Gastrocnemius medialis (tissue), 4 donors: ENCODE data around the gene HYAL1. TPM values are rescaled to one million over a fixed set of nuclear protein-coding genes. Genes with fewer than 3 reads are reported as not detected.

Experiments
- ATAC-seq, 2 donors: fragments of 150-250 bp; one replicate each; pipeline ENCODE4 v1.9.1; 2016
- DNase-seq, 2 donors: peaks; one replicate each; pipeline ENCODE4 v3.0.0-alpha.2; 2019
- H3K27ac ChIP-seq, 4 donors: fragments of 200-600 bp; sonication (generic); 1 replicate in 1 of 4; 2 replicates in 3 of 4; pipeline ENCODE4 v1.5.1; 2016 to 2018; ENCODE audit warnings: mild to moderate bottlenecking in 2 of 4, moderate library complexity in 1 of 4
- H3K27me3 ChIP-seq, 3 donors: fragments of 200-600 bp; sonication (generic) in 2 of 3; 1 replicate in 1 of 3; 2 replicates in 2 of 3; pipeline versions ENCODE4 v1.5.1 to v1.6.0; 2016 to 2019; ENCODE audit warnings: mild to moderate bottlenecking in 1 of 3, moderate library complexity in 1 of 3
- H3K36me3 ChIP-seq, 2 donors: fragments of 200-600 bp; sonication (generic) in 1 of 2; one replicate each; pipeline ENCODE4 v1.5.1; 2017 to 2018
- H3K4me1 ChIP-seq, 2 donors: fragments of 200-600 bp; sonication (generic) in 1 of 2; one replicate each; pipeline ENCODE4 v1.5.1; 2016 to 2017; ENCODE audit warnings: mild to moderate bottlenecking in 2 of 2
- H3K4me3 ChIP-seq, 4 donors: fragments of 200-600 bp; sonication (generic) in 3 of 4; 1 replicate in 1 of 4; 2 replicates in 3 of 4; pipeline ENCODE4 v1.5.1; 2016 to 2019; ENCODE audit warnings: mild to moderate bottlenecking in 2 of 4
- H3K9me3 ChIP-seq, 3 donors: fragments of 200-600 bp; sonication (generic) in 2 of 3; 1 replicate in 1 of 3; 2 replicates in 2 of 3; pipeline ENCODE4 v1.5.1; 2016 to 2019
- POLR2A ChIP-seq, 2 donors: fragments of 450-650 bp; IDR thresholded peaks; one replicate each; pipeline ENCODE4 v1.6.1; 2017; ENCODE audit warnings: antibody characterized with exemption in 2 of 2, mild to moderate bottlenecking in 2 of 2, moderate library complexity in 2 of 2
- in situ Hi-C, 4 donors: fragments of 200-750 bp; cut with MboI; loops; one replicate each; pipeline versions ENCODE4 v1.15.0 to v1.8.0; 2017; ENCODE audit warnings: low sequenced_read_pairs in 4 of 4
- intact Hi-C: fragments of 100-400 bp; cut with DNase I; formaldehyde crosslinking; loops from one replicate; pipeline ENCODE4 v1.15.1; 2023; ENCODE audit warnings: low total_unique reads
- total RNA-seq, 4 donors: library from RNA; depleted of rRNA; stranded (reverse); fragments of >200 nt; gene quantifications; one replicate each; pipeline versions ENCODE4 v1.1.0 to v1.2.3, GENCODE V29; 2016
- TF ChIP-seq, protein P1 (sequence below), 5 experiments: fragments of 450-650 bp in 3 of 5; fragments of 200-600 bp in 2 of 5; sonication (generic) in 2 of 5; IDR thresholded peaks in 4 of 5; conservative IDR thresholded peaks in 1 of 5; 1 replicate in 4 of 5; 2 replicates in 1 of 5; pipeline ENCODE4 v1.5.1; 2016 to 2019; ENCODE audit warnings: antibody characterized with exemption in 5 of 5, mild to moderate bottlenecking in 3 of 5, moderate library complexity in 3 of 5

Gene HYAL1
- total RNA-seq, 4 donors from 2014 or later = 3.6 to 14.6 (median 9.1) TPM

DNA sequence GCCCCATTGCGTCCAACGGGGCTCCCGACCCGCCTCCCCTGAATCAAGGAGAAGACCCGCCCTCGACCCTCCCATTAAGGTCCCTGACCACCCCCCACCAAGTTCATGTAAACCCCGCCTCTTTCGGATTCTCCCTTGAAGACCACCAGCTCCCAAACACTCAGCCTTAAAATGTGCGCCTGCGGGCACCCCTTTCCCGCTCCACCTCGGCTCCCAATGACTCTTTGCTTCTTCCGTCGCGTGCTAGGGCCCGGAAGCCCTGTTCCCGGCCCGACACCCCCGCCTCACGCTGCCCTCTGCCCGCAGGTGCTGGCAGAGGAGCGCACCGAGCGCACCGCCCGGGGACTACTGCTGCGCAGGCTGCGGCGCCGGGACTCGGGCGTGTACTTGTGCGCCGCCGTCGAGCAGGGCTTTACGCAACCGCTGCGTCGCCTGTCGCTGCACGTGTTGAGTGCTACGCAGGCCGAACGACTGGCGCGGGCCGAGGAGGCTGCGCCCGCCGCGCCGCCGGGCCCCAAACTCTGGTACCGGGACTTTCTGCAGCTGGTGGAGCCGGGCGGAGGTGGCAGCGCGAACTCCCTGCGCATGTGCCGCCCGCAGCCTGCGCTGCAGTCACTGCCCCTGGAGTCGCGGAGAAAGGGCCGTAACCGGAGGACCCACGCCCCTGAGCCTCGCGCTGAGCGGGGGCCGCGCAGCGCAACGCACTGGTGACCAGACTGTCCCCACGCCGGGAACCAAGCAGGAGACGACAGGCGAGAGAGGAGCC lies 27.2 kb downstream of the HYAL1 start:
- peaks cover 20 to 35% of the 10 kb centered on the region in 2 donors for H3K4me1 ChIP-seq

DNA sequence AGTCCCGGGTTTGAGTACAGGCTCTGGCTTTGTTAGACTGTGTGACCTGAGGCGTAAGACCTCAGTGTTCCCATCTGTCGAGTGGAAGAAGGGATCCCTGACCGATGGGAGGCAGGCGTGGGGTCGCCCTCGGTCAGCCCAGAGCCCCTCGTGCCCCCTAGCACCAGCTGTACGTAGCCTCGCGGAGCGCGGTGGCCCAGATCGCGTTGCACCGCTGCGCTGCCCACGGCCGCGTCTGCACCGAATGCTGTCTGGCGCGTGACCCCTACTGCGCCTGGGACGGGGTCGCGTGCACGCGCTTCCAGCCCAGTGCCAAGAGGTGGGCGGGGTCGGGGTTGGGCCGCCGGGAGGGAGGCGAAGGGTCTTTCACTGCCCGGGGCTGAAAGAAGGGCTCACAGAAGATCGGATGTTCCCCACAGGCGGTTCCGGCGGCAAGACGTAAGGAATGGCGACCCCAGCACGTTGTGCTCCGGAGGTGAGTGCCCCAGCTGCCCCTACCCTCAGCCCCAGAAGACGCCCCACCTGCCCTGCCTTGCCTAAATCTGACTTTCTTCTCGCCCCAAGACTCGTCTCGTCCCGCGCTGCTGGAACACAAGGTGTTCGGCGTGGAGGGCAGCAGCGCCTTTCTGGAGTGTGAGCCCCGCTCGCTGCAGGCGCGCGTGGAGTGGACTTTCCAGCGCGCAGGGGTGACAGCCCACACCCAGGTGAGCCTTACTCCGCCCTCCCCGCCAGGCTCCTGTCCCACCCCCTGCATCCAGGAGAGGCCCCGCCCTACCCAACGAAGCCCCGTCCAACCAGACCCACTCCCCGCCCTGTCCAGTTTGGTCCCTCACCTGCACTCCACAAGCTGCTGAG lies 28.0 kb downstream of the HYAL1 start:
- intact Hi-C loops = no loop called here
- in situ Hi-C loops = loop anchor here in 1 of 4 donors (10.0 to 25.0 kb wide), 2 partner anchors 51 to 338 kb away; partner anchors contain the start of genes MON1A and RBM6
- Histone ChIP-seq H3K27me3 (no peaks in the 10 kb centered on the region), H3K4me3 (no peak overlapping the region), H3K9me3 (no peaks in the 10 kb centered on the region), H3K27ac (no peak overlapping the region), H3K36me3 (no peaks in the 10 kb centered on the region), H3K4me1 (peaks cover 20 to 38% of the 10 kb centered on the region in 2 donors)
- TF ChIP-seq, protein P1, sequence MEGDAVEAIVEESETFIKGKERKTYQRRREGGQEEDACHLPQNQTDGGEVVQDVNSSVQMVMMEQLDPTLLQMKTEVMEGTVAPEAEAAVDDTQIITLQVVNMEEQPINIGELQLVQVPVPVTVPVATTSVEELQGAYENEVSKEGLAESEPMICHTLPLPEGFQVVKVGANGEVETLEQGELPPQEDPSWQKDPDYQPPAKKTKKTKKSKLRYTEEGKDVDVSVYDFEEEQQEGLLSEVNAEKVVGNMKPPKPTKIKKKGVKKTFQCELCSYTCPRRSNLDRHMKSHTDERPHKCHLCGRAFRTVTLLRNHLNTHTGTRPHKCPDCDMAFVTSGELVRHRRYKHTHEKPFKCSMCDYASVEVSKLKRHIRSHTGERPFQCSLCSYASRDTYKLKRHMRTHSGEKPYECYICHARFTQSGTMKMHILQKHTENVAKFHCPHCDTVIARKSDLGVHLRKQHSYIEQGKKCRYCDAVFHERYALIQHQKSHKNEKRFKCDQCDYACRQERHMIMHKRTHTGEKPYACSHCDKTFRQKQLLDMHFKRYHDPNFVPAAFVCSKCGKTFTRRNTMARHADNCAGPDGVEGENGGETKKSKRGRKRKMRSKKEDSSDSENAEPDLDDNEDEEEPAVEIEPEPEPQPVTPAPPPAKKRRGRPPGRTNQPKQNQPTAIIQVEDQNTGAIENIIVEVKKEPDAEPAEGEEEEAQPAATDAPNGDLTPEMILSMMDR (IDR thresholded peaks at IDR 0.05 in 4 of 5, conservative IDR thresholded peaks at IDR 0.05 in 1 of 5) = no peak
- no peak for TF ChIP-seq POLR2A (IDR thresholded peaks at IDR 0.05)
- ATAC-seq (no peak), DNase-seq (no peak)

More for the DNA sequence above, 27.2 kb downstream of the HYAL1 start:
- Histone ChIP-seq H3K27me3 (no peaks in the 10 kb centered on the region), H3K4me3 (no peak overlapping the region), H3K27ac (no peak overlapping the region), H3K36me3 (no peaks in the 10 kb centered on the region), H3K9me3 (no peaks in the 10 kb centered on the region)
- intact Hi-C loops = no loop called here
- no peak for DNase-seq
- TF ChIP-seq, protein P1 (IDR thresholded peaks at IDR 0.05 in 4 of 5, conservative IDR thresholded peaks at IDR 0.05 in 1 of 5) = no peak
- no peak for TF ChIP-seq POLR2A (IDR thresholded peaks at IDR 0.05)
- in situ Hi-C loops = loop anchor here in 1 of 4 donors (10.0 to 25.0 kb wide), 2 partner anchors 51 to 339 kb away; partner anchors contain the start of genes MON1A and RBM6
- no peak for ATAC-seq

DNA sequence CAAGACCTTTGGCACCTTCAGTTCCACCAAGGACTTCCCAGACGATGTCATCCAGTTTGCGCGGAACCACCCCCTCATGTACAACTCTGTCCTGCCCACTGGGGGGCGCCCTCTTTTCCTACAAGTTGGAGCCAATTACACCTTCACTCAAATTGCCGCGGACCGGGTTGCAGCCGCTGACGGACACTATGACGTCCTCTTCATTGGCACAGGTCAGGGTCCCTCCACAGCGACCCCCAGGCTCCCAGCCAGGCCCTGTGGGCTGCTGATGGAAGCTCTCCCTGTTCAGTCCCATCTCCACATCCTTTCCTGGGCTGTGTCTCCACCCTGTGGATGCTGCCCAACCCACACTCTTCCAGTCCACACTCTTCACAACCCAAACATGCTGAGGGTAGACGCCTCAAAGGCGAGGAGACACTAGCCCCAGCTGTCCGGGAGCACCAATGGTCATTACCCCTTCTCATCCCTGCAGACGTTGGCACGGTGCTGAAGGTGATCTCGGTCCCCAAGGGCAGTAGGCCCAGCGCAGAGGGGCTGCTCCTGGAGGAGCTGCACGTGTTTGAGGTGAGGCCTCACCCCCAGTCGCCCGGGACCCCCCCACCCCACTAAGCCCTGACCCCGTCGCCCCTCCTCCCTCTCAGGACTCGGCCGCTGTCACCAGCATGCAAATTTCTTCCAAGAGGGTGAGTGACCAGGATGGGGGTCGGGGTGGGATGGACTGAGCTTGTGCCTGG lies 28.8 kb downstream of the HYAL1 start:
- H3K4me1 ChIP-seq = peaks cover 20 to 38% of the 10 kb centered on the region in 2 donors

DNA sequence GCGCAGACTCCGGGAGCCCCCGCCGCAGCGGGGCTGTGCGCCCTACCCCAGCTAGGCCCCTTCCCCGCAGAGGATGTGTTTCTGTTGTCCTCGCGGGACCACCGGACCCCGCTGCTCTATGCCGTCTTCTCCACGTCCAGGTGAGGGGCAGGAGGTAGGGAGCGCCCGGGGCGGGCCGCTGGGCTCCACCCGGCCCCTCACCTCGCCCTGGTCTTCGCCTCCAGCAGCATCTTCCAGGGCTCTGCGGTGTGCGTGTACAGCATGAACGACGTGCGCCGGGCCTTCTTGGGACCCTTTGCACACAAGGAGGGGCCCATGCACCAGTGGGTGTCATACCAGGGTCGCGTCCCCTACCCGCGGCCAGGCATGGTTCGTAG lies 29.7 kb downstream of the HYAL1 start:
- Histone ChIP-seq H3K4me3 (peak overlapping the region in 1 of 4 donors; percentile 48), H3K4me1 (peaks cover 20 to 38% of the 10 kb centered on the region in 2 donors), H3K9me3 (no peaks in the 10 kb centered on the region), H3K36me3 (no peaks in the 10 kb centered on the region), H3K27ac (no peak overlapping the region), H3K27me3 (no peaks in the 10 kb centered on the region)
- ATAC-seq (no peak), DNase-seq (no peak)
- TF ChIP-seq, protein P1 (IDR thresholded peaks at IDR 0.05 in 4 of 5, conservative IDR thresholded peaks at IDR 0.05 in 1 of 5) = no peak
- no peak for TF ChIP-seq POLR2A (IDR thresholded peaks at IDR 0.05)
- in situ Hi-C loops = loop anchor here in 2 of 4 donors (5.0 to 10.0 kb wide), 2 partner anchors 46 to 49 kb away; no protein-coding TSS in a partner anchor
- intact Hi-C loops = loop anchor here (1.0 kb wide), 3 partner anchors 13 to 81 kb away; no protein-coding TSS in a partner anchor

More for the DNA sequence above, 28.8 kb downstream of the HYAL1 start:
- ATAC-seq = peak in 1 of 2 donors; percentile 16
- Histone ChIP-seq H3K36me3 (no peaks in the 10 kb centered on the region), H3K27me3 (no peaks in the 10 kb centered on the region), H3K9me3 (no peaks in the 10 kb centered on the region), H3K4me3 (no peak overlapping the region), H3K27ac (no peak overlapping the region)
- intact Hi-C loops (no loop called here), in situ Hi-C loops (loop anchor here in 2 of 4 donors (5.0 to 25.0 kb wide), 3 partner anchors 47 to 337 kb away; partner anchors contain the start of genes MON1A (in 1 of the 2) and RBM6 (in 1 of the 2))
- TF ChIP-seq POLR2A (IDR thresholded peaks at IDR 0.05) = no peak
- TF ChIP-seq, protein P1 (IDR thresholded peaks at IDR 0.05 in 4 of 5, conservative IDR thresholded peaks at IDR 0.05 in 1 of 5) = peak; percentile 42 to 76 (median 73)
- peak in 1 of 2 donors; percentile 54 for DNase-seq
